Keratinocyte (primary cell): ENCODE data around the gene FMR1. TPM values are rescaled to one million over a fixed set of nuclear protein-coding genes. Genes with fewer than 3 reads are reported as not detected.
A peak's percentile ranks its signal among the peaks of the same experiment; 100 is the strongest.

Experiments used
- DNase-seq: peaks from one replicate; pipeline ENCODE4 v3.0.0-alpha.2; 2011; ENCODE audit warnings: low read depth, missing footprints, low spot score
- FAIRE-seq: peaks from 2 replicates; lab custom pipeline; 2011; peaks lifted over from hg19 to GRCh38; lab: Jason Lieb, UNC
- H2AFZ ChIP-seq: 2 replicates; pipeline ENCODE4 v1.6.0; 2012; ENCODE audit warnings: low read length, control low read depth, inconsistent platforms; ENCODE audit not compliant: control insufficient read depth
- H3K27ac ChIP-seq: 2 replicates; pipeline ENCODE4 v1.5.1; 2011; ENCODE audit warnings: low read length; ENCODE audit not compliant: control insufficient read depth, insufficient read depth
- H3K27me3 ChIP-seq: 3 replicates; pipeline ENCODE4 v1.6.0; 2011; ENCODE audit warnings: low read length; ENCODE audit not compliant: control insufficient read depth, insufficient read depth; ENCODE audit errors: extremely low read depth
- H3K36me3 ChIP-seq, 2 experiments: 2 replicates in 1 of 2; 3 replicates in 1 of 2; pipeline ENCODE4 v1.5.1; 2011; ENCODE audit warnings: low read length in 2 of 2, mild to moderate bottlenecking in 1 of 2; ENCODE audit not compliant: control insufficient read depth in 2 of 2, insufficient read depth in 2 of 2; ENCODE audit errors: extremely low read depth in 1 of 2
- H3K4me1 ChIP-seq: 3 replicates; pipeline ENCODE4 v1.5.1; 2011; ENCODE audit warnings: low read length; ENCODE audit not compliant: control insufficient read depth, insufficient read depth; ENCODE audit errors: extremely low read depth
- H3K4me2 ChIP-seq: 3 replicates; pipeline ENCODE4 v1.6.0; 2011; ENCODE audit warnings: low read depth, low read length; ENCODE audit not compliant: control insufficient read depth, insufficient read depth; ENCODE audit errors: extremely low read depth
- H3K4me3 ChIP-seq, 3 experiments: fragments of 200-600 bp in 1 of 3; sonication (generic) in 1 of 3; 2 replicates in 2 of 3; 3 replicates in 1 of 3; pipeline ENCODE4 v1.5.1; 2011 to 2016; ENCODE audit warnings: low read length in 3 of 3, mild to moderate bottlenecking in 3 of 3, control low read depth in 2 of 3, inconsistent platforms in 1 of 3, low read depth in 1 of 3, mixed read lengths in 1 of 3, mixed run types in 1 of 3, moderate library complexity in 1 of 3; ENCODE audit not compliant: control insufficient read depth in 2 of 3, insufficient read depth in 2 of 3; ENCODE audit errors: extremely low read depth in 1 of 3
- H3K79me2 ChIP-seq: 2 replicates; pipeline ENCODE4 v1.6.0; 2012; ENCODE audit warnings: low read length; ENCODE audit not compliant: control insufficient read depth, insufficient read depth
- H3K9ac ChIP-seq: 3 replicates; pipeline ENCODE4 v1.6.0; 2011; ENCODE audit warnings: low read length; ENCODE audit not compliant: control insufficient read depth, insufficient read depth; ENCODE audit errors: extremely low read depth
- H3K9me1 ChIP-seq: 3 replicates; pipeline ENCODE4 v1.6.0; 2011; ENCODE audit warnings: low read length; ENCODE audit not compliant: control insufficient read depth, insufficient read depth; ENCODE audit errors: extremely low read depth
- H3K9me3 ChIP-seq: 2 replicates; pipeline ENCODE4 v1.5.1; 2012; ENCODE audit warnings: low read depth, low read length; ENCODE audit not compliant: control insufficient read depth
- H4K20me1 ChIP-seq: 3 replicates; pipeline ENCODE4 v1.6.0; 2011; ENCODE audit warnings: low read length; ENCODE audit not compliant: control insufficient read depth, insufficient read depth; ENCODE audit errors: extremely low read depth
- CTCF ChIP-seq, 3 experiments: IDR thresholded peaks in 1 of 3; conservative IDR thresholded peaks in 1 of 3; optimal IDR thresholded peaks in 1 of 3; 2 replicates in 2 of 3; 3 replicates in 1 of 3; pipeline versions ENCODE3 to v1.5.1; 2011; ENCODE audit warnings: low read length in 3 of 3, mild to moderate bottlenecking in 3 of 3, moderate library complexity in 2 of 3, control low read depth in 1 of 3, inconsistent platforms in 1 of 3; ENCODE audit not compliant: insufficient read depth in 2 of 3; ENCODE audit errors: extremely low read depth in 1 of 3
- EZH2 ChIP-seq: IDR thresholded peaks from one replicate; pipeline ENCODE4 v1.6.1; 2012; ENCODE audit warnings: inconsistent platforms, mild to moderate bottlenecking, low read length, moderate library complexity
- dilution Hi-C: fragments of 300-500 bp; cut with MboI; formaldehyde crosslinking; loops from one replicate; pipeline ENCODE4 v1.7.0; 2020; ENCODE audit warnings: low sequenced_read_pairs; ENCODE audit not compliant: extremely low pct_ligation_motif_present
- polyA minus RNA-seq, 3 experiments: library from RNA; depleted of rRNA, polyadenylated mRNA; stranded (reverse); fragments of >200 nt; gene quantifications; 1 replicate in 1 of 3; 2 replicates in 1 of 3; 3 replicates in 1 of 3; pipeline ENCODE4 v1.2.3, GENCODE V29; 2011
- polyA plus RNA-seq, 5 experiments: library from polyadenylated mRNA; depleted of rRNA in 3 of 5; stranded (reverse) in 3 of 5; stranded (forward) in 1 of 5; unstranded in 1 of 5; fragments of >200 nt; gene quantifications; 1 replicate in 1 of 5; 2 replicates in 3 of 5; 3 replicates in 1 of 5; pipeline versions ENCODE4 v1.2.1 to v1.2.3, GENCODE V29; 2011 to 2012; ENCODE audit warnings: missing spikeins in 2 of 5, low read depth in 1 of 5, low replicate concordance in 1 of 5

Gene FMR1
- polyA plus RNA-seq = 15.9 to 26.0 TPM (median 20.9 TPM) in 3 replicates
- polyA plus RNA-seq (2011; ENCODE audit: low read depth) = 39.8 TPM
- 15.4 and 27.6 TPM in 2 replicates for polyA plus RNA-seq (2011; cell fraction: cytosol; rRNA removed)
- 36.0 and 49.1 TPM in 2 replicates for polyA plus RNA-seq (2011; cell fraction: nucleus; rRNA removed)
- polyA plus RNA-seq (2012; ENCODE audit: low replicate concordance) = 23.6 and 24.2 TPM in 2 replicates
- 6.4 to 32.3 TPM (median 12.2 TPM) in 3 replicates for polyA minus RNA-seq
- polyA minus RNA-seq (2011; cell fraction: cytosol; rRNA and poly(A)+ RNA removed) = 13.0 TPM
- 15.7 and 35.9 TPM in 2 replicates for polyA minus RNA-seq (2011; cell fraction: nucleus; rRNA and poly(A)+ RNA removed)

GRCh38 chrX:147911192-147912022 is at the start of gene FMR1:
Gene FMR1, plus strand, starts transcription at chrX:147911919. Its CDS starts 261 bp downstream, at chrX:147912180.
- Histone ChIP-seq H3K79me2 (peaks cover 43% of the 10 kb centered on the region), H3K27ac (peak within 1 kb of the TSS; percentile 75), H3K9me3 (no peaks in the 10 kb centered on the region), H3K4me2 (peak within 1 kb of the TSS; percentile 82), H3K4me1 (peaks cover 3% of the 10 kb centered on the region), H3K36me3 (no peaks in the 10 kb centered on the region), H3K9me1 (no peaks in the 10 kb centered on the region), H4K20me1 (no peaks in the 10 kb centered on the region), H3K9ac (peak within 1 kb of the TSS; percentile 88), H3K4me3 (peak within 1 kb of the TSS; percentile 71 to 76 (median 72)), H2AFZ (peak within 1 kb of the TSS; percentile 73), H3K27me3 (no peaks in the 10 kb centered on the region)
- DNase-seq = peak; percentile 58
- dilution Hi-C loops = no loop called here
- no peak for TF ChIP-seq CTCF (optimal IDR thresholded peaks at IDR 0.05 in 1 of 3, IDR thresholded peaks at IDR 0.05 in 1 of 3, conservative IDR thresholded peaks at IDR 0.05 in 1 of 3; ENCODE audit: extremely low read depth in 1 of 3, insufficient read depth in 2 of 3, low read length in 3 of 3)
- no peak for TF ChIP-seq EZH2
- FAIRE-seq = no peak

GRCh38 chrX:147875866-147876596 is 35.7 kb upstream of the FMR1 start:
- FAIRE-seq (no peak), DNase-seq (no peak)
- H3K9me1 ChIP-seq = no peaks in the 10 kb centered on the region
- no peak overlapping the region for H3K9ac ChIP-seq
- H3K4me2 ChIP-seq = no peak overlapping the region
- H3K4me1 ChIP-seq = no peaks in the 10 kb centered on the region
- H2AFZ ChIP-seq = no peak overlapping the region
- H3K79me2 ChIP-seq = no peaks in the 10 kb centered on the region
- no peak overlapping the region for H3K27ac ChIP-seq
- no peaks in the 10 kb centered on the region for H3K9me3 ChIP-seq
- TF ChIP-seq EZH2 (no peak), CTCF (optimal IDR thresholded peaks at IDR 0.05 in 1 of 3, IDR thresholded peaks at IDR 0.05 in 1 of 3, conservative IDR thresholded peaks at IDR 0.05 in 1 of 3; ENCODE audit: extremely low read depth in 1 of 3, insufficient read depth in 2 of 3, low read length in 3 of 3) (no peak)
- no peak overlapping the region for H3K4me3 ChIP-seq
- no peaks in the 10 kb centered on the region for H4K20me1 ChIP-seq
- no peaks in the 10 kb centered on the region for H3K36me3 ChIP-seq
- dilution Hi-C loops = no loop called here
- H3K27me3 ChIP-seq = no peaks in the 10 kb centered on the region
